Mesenchymal stem cell (in vitro differentiated cells and primary cell): ENCODE measurements around the gene MAP2K5.
A peak's percentile ranks its signal among the peaks of the same experiment; 100 is the strongest.

Experiments
- DNase-seq: peaks from one replicate; pipeline ENCODE4 v3.0.0-alpha.2; 2013
- H2AFZ ChIP-seq: one replicate; pipeline ENCODE4 v1.6.1; 2013; ENCODE audit warnings: low read depth, mild to moderate bottlenecking, control low read depth, inconsistent platforms, low read length, moderate library complexity
- H2AK5ac ChIP-seq: 2 replicates; pipeline ENCODE4 v1.6.1; 2013; ENCODE audit warnings: low read length, moderate library complexity, mild to moderate bottlenecking, inconsistent platforms; ENCODE audit not compliant: severe bottlenecking
- H2BK120ac ChIP-seq: one replicate; pipeline ENCODE4 v1.6.1; 2013; ENCODE audit warnings: low read depth, mild to moderate bottlenecking, inconsistent platforms, low read length, moderate library complexity
- H2BK12ac ChIP-seq, 2 experiments: one replicate each; pipeline ENCODE4 v1.6.1; 2013; ENCODE audit warnings: inconsistent platforms in 2 of 2, low read length in 2 of 2, mild to moderate bottlenecking in 2 of 2, moderate library complexity in 2 of 2, control low read depth in 1 of 2
- H2BK15ac ChIP-seq: one replicate; pipeline ENCODE4 v1.6.1; 2013; ENCODE audit warnings: mild to moderate bottlenecking, low read depth, inconsistent platforms; ENCODE audit not compliant: poor library complexity, severe bottlenecking
- H2BK5ac ChIP-seq: 2 replicates; pipeline ENCODE4 v1.6.1; 2013; ENCODE audit warnings: low read depth, mild to moderate bottlenecking, low read length, control low read depth, inconsistent platforms; ENCODE audit not compliant: poor library complexity, severe bottlenecking
- H3K14ac ChIP-seq, 2 experiments: one replicate each; pipeline ENCODE4 v1.6.1; 2013; ENCODE audit warnings: inconsistent platforms in 2 of 2, low read length in 2 of 2, control low read depth in 1 of 2, mild to moderate bottlenecking in 1 of 2, moderate library complexity in 1 of 2
- H3K18ac ChIP-seq, 2 experiments: one replicate each; pipeline ENCODE4 v1.6.1; 2013; ENCODE audit warnings: inconsistent platforms in 2 of 2, low read length in 2 of 2, control low read depth in 1 of 2, low read depth in 1 of 2, mild to moderate bottlenecking in 1 of 2
- H3K23ac ChIP-seq, 2 experiments: one replicate each; pipeline ENCODE4 v1.6.1; 2013; ENCODE audit warnings: inconsistent platforms in 2 of 2, low read length in 2 of 2, mild to moderate bottlenecking in 2 of 2, moderate library complexity in 2 of 2, control low read depth in 1 of 2
- H3K27ac ChIP-seq: 2 replicates; pipeline ENCODE4 v1.5.1; 2013; ENCODE audit warnings: mild to moderate bottlenecking, moderate library complexity, low read length, control low read depth, inconsistent platforms; ENCODE audit not compliant: poor library complexity, severe bottlenecking
- H3K27me3 ChIP-seq, 2 experiments: 2 replicates each; pipeline versions ENCODE4 v1.6.1 to v1.7.0; 2013; ENCODE audit warnings: low read length in 2 of 2, mild to moderate bottlenecking in 2 of 2, moderate library complexity in 2 of 2, control low read depth in 1 of 2, inconsistent platforms in 1 of 2; ENCODE audit not compliant: control insufficient read depth in 1 of 2, insufficient read depth in 1 of 2
- H3K36me3 ChIP-seq, 2 experiments: 2 replicates each; pipeline versions ENCODE4 v1.6.1 to v1.7.0; 2013; ENCODE audit warnings: low read length in 2 of 2, control low read depth in 1 of 2, inconsistent platforms in 1 of 2, low read depth in 1 of 2, mild to moderate bottlenecking in 1 of 2; ENCODE audit not compliant: insufficient read depth in 2 of 2, control insufficient read depth in 1 of 2
- H3K4ac ChIP-seq, 2 experiments: one replicate each; pipeline ENCODE4 v1.6.1; 2013; ENCODE audit warnings: inconsistent platforms in 2 of 2, low read length in 2 of 2, mild to moderate bottlenecking in 2 of 2, moderate library complexity in 2 of 2, control low read depth in 1 of 2, low read depth in 1 of 2
- H3K4me1 ChIP-seq: 2 replicates; pipeline ENCODE4 v1.6.1; 2013; ENCODE audit warnings: low read depth, low read length, control low read depth; ENCODE audit not compliant: control insufficient read depth, insufficient read depth
- H3K4me2 ChIP-seq: 2 replicates; pipeline ENCODE4 v1.6.1; 2013; ENCODE audit warnings: low read length, mild to moderate bottlenecking, inconsistent platforms; ENCODE audit not compliant: poor library complexity, severe bottlenecking
- H3K4me3 ChIP-seq, 2 experiments: 2 replicates each; pipeline versions ENCODE4 v1.5.1 to v1.7.0; 2013; ENCODE audit warnings: low read length in 2 of 2, mild to moderate bottlenecking in 2 of 2, control low read depth in 1 of 2, low read depth in 1 of 2; ENCODE audit not compliant: insufficient read depth in 1 of 2
- H3K79me1 ChIP-seq: replicated peaks from 2 replicates; pipeline ENCODE4 v1.6.1; 2013; ENCODE audit warnings: mild to moderate bottlenecking, control low read depth, low read length, inconsistent platforms; ENCODE audit not compliant: poor library complexity, severe bottlenecking
- H3K9ac ChIP-seq: 2 replicates; pipeline ENCODE4 v1.7.0; 2013; ENCODE audit warnings: mild to moderate bottlenecking, low read length, moderate library complexity
- H3K9me3 ChIP-seq: 2 replicates; pipeline ENCODE4 v1.7.0; 2013; ENCODE audit warnings: mild to moderate bottlenecking, low read length; ENCODE audit not compliant: control insufficient read depth
- H4K8ac ChIP-seq: one replicate; pipeline ENCODE4 v1.6.1; 2013; ENCODE audit warnings: inconsistent platforms, mild to moderate bottlenecking, low read length, moderate library complexity
- H4K91ac ChIP-seq: one replicate; pipeline ENCODE4 v1.6.1; 2013; ENCODE audit warnings: mild to moderate bottlenecking, low read length, inconsistent platforms
- WGBS: methylation state at CpG from one replicate; pipeline ENCODE4 v1.1.7; 2013; ENCODE audit warnings: mixed read lengths; 5-methylcytosine and 5-hydroxymethylcytosine counted together

The MAP2K5 gene

GRCh38 chr15:67501836-67502461, 40.6 kb upstream of the MAP2K5 start:
- peak overlapping the region; percentile 30 for H3K27ac ChIP-seq
- no peaks in the 10 kb centered on the region for H3K9me3 ChIP-seq
- 78% methylated on average over 12 of the region's 13 CpGs for WGBS
- no peak overlapping the region for H2BK120ac ChIP-seq
- no peak overlapping the region for H3K18ac ChIP-seq
- H3K36me3 ChIP-seq = no peaks in the 10 kb centered on the region
- no peak overlapping the region for H3K23ac ChIP-seq
- H2BK5ac ChIP-seq = no peak overlapping the region
- no peaks in the 10 kb centered on the region for H3K27me3 ChIP-seq
- H3K79me1 ChIP-seq = no peaks in the 10 kb centered on the region
- H3K14ac ChIP-seq = no peak overlapping the region
- H2AFZ ChIP-seq = no peak overlapping the region
- no peak overlapping the region for H4K91ac ChIP-seq
- no peak for DNase-seq
- H2BK12ac ChIP-seq = no peak overlapping the region
- H3K4me1 ChIP-seq = peaks cover 3% of the 10 kb centered on the region
- no peak overlapping the region for H4K8ac ChIP-seq
- H2BK15ac ChIP-seq = no peak overlapping the region
- no peak overlapping the region for H3K4me3 ChIP-seq
- peak overlapping the region; percentile 18 for H3K4me2 ChIP-seq
- no peak overlapping the region for H3K4ac ChIP-seq
- H2AK5ac ChIP-seq = peak overlapping the region; percentile 55
- H3K9ac ChIP-seq = peak overlapping the region; percentile 52

DNA sequence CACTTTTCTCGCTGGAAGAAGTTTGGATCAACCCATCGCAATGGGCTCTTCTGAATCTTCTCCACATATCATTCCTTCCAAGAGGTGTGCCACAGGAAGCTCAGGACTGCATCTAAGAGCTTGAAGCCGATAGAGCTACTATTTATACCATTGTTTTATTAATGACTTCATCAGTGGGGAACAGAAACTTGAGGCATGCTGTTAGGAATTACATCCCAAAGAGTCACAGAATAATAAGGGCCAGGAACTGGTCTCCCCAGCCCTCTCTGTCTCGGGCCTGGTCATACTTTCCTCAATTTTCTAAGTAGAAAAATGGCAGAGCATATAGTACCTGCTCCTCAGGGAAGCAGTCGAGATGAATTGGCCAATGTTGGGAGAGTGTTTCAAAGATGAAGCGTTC, 38.4 kb upstream of the MAP2K5 start:
- Histone ChIP-seq H2AFZ (no peak overlapping the region), H2BK120ac (no peak overlapping the region), H2BK12ac (no peak overlapping the region), H3K18ac (no peak overlapping the region), H3K36me3 (no peaks in the 10 kb centered on the region), H3K23ac (no peak overlapping the region), H2AK5ac (no peak overlapping the region), H3K4me1 (peaks cover 5% of the 10 kb centered on the region), H3K4ac (no peak overlapping the region), H3K79me1 (no peaks in the 10 kb centered on the region), H3K9me3 (no peaks in the 10 kb centered on the region), H4K8ac (no peak overlapping the region), H3K27ac (no peak overlapping the region), H3K9ac (peak overlapping the region; percentile 63), H3K14ac (no peak overlapping the region), H3K4me3 (no peak overlapping the region), H3K4me2 (no peak overlapping the region), H3K27me3 (no peaks in the 10 kb centered on the region), H4K91ac (no peak overlapping the region), H2BK5ac (no peak overlapping the region), H2BK15ac (no peak overlapping the region)
- 98% methylated on average over 5 of the region's 6 CpGs for WGBS
- DNase-seq = no peak

GRCh38 chr15:67504796-67505195, 37.7 kb upstream of the MAP2K5 start:
- Histone ChIP-seq H3K36me3 (no peaks in the 10 kb centered on the region), H3K27me3 (no peaks in the 10 kb centered on the region), H3K23ac (no peak overlapping the region), H2AK5ac (no peak overlapping the region), H4K91ac (no peak overlapping the region), H3K4me2 (no peak overlapping the region), H3K79me1 (no peaks in the 10 kb centered on the region), H2AFZ (no peak overlapping the region), H2BK15ac (no peak overlapping the region), H2BK5ac (no peak overlapping the region), H3K4me1 (peaks cover 5% of the 10 kb centered on the region), H2BK120ac (no peak overlapping the region), H3K14ac (no peak overlapping the region), H3K27ac (no peak overlapping the region), H3K4ac (no peak overlapping the region), H4K8ac (no peak overlapping the region), H3K18ac (no peak overlapping the region), H3K4me3 (peak overlapping the region in 1 of 2 experiments; percentile 14), H2BK12ac (no peak overlapping the region), H3K9ac (peak overlapping the region; percentile 63), H3K9me3 (no peaks in the 10 kb centered on the region)
- 95% methylated on average over 5 of the region's 5 CpGs for WGBS
- no peak for DNase-seq

GRCh38 chr15:67505675-67506572, 36.6 kb upstream of the MAP2K5 start:
- no peak overlapping the region for H3K4me2 ChIP-seq
- no peak overlapping the region for H4K8ac ChIP-seq
- no peak overlapping the region for H3K14ac ChIP-seq
- no peak overlapping the region for H2BK120ac ChIP-seq
- peak overlapping the region in 1 of 2 experiments; percentile 14 for H3K4me3 ChIP-seq
- no peak overlapping the region for H2AK5ac ChIP-seq
- H3K4me1 ChIP-seq = peaks cover 5% of the 10 kb centered on the region
- no peak overlapping the region for H3K18ac ChIP-seq
- H3K27me3 ChIP-seq = no peaks in the 10 kb centered on the region
- no peaks in the 10 kb centered on the region for H3K9me3 ChIP-seq
- no peak overlapping the region for H2AFZ ChIP-seq
- H3K79me1 ChIP-seq = no peaks in the 10 kb centered on the region
- H3K23ac ChIP-seq = no peak overlapping the region
- no peak overlapping the region for H4K91ac ChIP-seq
- no peak overlapping the region for H2BK15ac ChIP-seq
- H3K4ac ChIP-seq = no peak overlapping the region
- no peak overlapping the region for H2BK5ac ChIP-seq
- no peak overlapping the region for H3K27ac ChIP-seq
- DNase-seq = no peak
- H2BK12ac ChIP-seq = no peak overlapping the region
- WGBS = 93% methylated on average over 2 of the region's 5 CpGs
- H3K36me3 ChIP-seq = no peaks in the 10 kb centered on the region
- peak overlapping the region; percentile 63 for H3K9ac ChIP-seq
